GM23338 (cell line): ENCODE results near the gene TREML4. TPM values are rescaled to one million over a fixed set of nuclear protein-coding genes. Genes with fewer than 3 reads are reported as not detected.

Source experiments
- ATAC-seq: fragments of 200-7000 bp; cut with Tn5 transposase; 3 replicates; pipeline ENCODE4 v1.9.1; 2020
- DNase-seq: peaks from one replicate; pipeline ENCODE4 v3.0.0-alpha.2; 2015; ENCODE audit warnings: low spot score
- H2AFZ ChIP-seq: fragments of 200-600 bp; sonication (generic); 2 replicates; pipeline ENCODE4 v1.8.0; 2016; ENCODE audit warnings: antibody characterized with exemption, mild to moderate bottlenecking, moderate library complexity
- H3F3A ChIP-seq: fragments of 200-600 bp; sonication (generic); replicated peaks from 2 replicates; pipeline ENCODE4 v1.8.0; 2017; ENCODE audit warnings: antibody characterized with exemption, mixed run types, low read depth
- H3K27ac ChIP-seq: fragments of 200-600 bp; sonication (generic); 2 replicates; pipeline ENCODE4 v1.6.1; 2016; ENCODE audit warnings: low read depth
- H3K27me3 ChIP-seq: fragments of 200-600 bp; sonication (generic); 2 replicates; pipeline ENCODE4 v1.8.0; 2016; ENCODE audit warnings: mild to moderate bottlenecking, mixed run types, moderate library complexity; ENCODE audit not compliant: insufficient read depth
- H3K36me3 ChIP-seq: fragments of 200-600 bp; sonication (generic); 2 replicates; pipeline ENCODE4 v1.8.0; 2016; ENCODE audit warnings: mild to moderate bottlenecking; ENCODE audit not compliant: insufficient read depth
- H3K4me1 ChIP-seq: fragments of 200-600 bp; sonication (generic); 2 replicates; pipeline ENCODE4 v1.8.0; 2016; ENCODE audit warnings: mild to moderate bottlenecking, moderate library complexity; ENCODE audit not compliant: insufficient read depth
- H3K4me2 ChIP-seq: fragments of 200-600 bp; sonication (generic); 2 replicates; pipeline ENCODE4 v1.7.1; 2017; ENCODE audit warnings: mixed run types
- H3K4me3 ChIP-seq: fragments of 200-600 bp; sonication (generic); 2 replicates; pipeline ENCODE4 v1.6.1; 2016; ENCODE audit warnings: mixed run types
- H3K79me2 ChIP-seq: fragments of 200-600 bp; sonication (generic); replicated peaks from 2 replicates; pipeline ENCODE4 v1.8.0; 2017; ENCODE audit warnings: mild to moderate bottlenecking; ENCODE audit not compliant: insufficient read depth
- H3K9me2 ChIP-seq: fragments of 200-600 bp; sonication (generic); 2 replicates; pipeline ENCODE4 v1.8.0; 2017; ENCODE audit not compliant: insufficient read depth
- H4K20me1 ChIP-seq: fragments of 200-600 bp; sonication (generic); replicated peaks from 2 replicates; pipeline ENCODE4 v1.8.0; 2017; ENCODE audit warnings: mild to moderate bottlenecking; ENCODE audit not compliant: insufficient read depth
- H3K27ac Mint-ChIP-seq: 2 replicates; pipeline ENCODE4 v1.8.0; 2020; ENCODE audit warnings: inconsistent platforms, mild to moderate bottlenecking, moderate library complexity, mixed read lengths
- H3K27me3 Mint-ChIP-seq: 3 replicates; pipeline ENCODE4 v1.8.0; 2022; ENCODE audit warnings: low read depth, mild to moderate bottlenecking, moderate library complexity, mixed read lengths, inconsistent platforms; ENCODE audit not compliant: insufficient read depth, poor library complexity
- H3K36me3 Mint-ChIP-seq: 3 replicates; pipeline ENCODE4 v1.8.0; 2021; ENCODE audit warnings: low read depth, mild to moderate bottlenecking, inconsistent platforms, moderate library complexity, mixed read lengths
- H3K4me1 Mint-ChIP-seq: 3 replicates; pipeline ENCODE4 v1.8.0; 2020; ENCODE audit warnings: mild to moderate bottlenecking, inconsistent platforms, mixed read lengths
- H3K4me3 Mint-ChIP-seq: 3 replicates; pipeline ENCODE4 v1.8.0; 2021; ENCODE audit warnings: moderate library complexity, mild to moderate bottlenecking, inconsistent platforms, mixed read lengths
- H3K9me3 Mint-ChIP-seq: 3 replicates; pipeline ENCODE4 v1.8.0; 2020; ENCODE audit warnings: moderate library complexity, mild to moderate bottlenecking, inconsistent platforms, mixed read lengths
- CTCF ChIP-seq, 2 experiments: fragments of 200-600 bp in 1 of 2; sonication (generic) in 1 of 2; conservative IDR thresholded peaks; 2 replicates each; pipeline versions ENCODE4 v1.5.1 to v1.6.1; 2016 to 2017; ENCODE audit warnings: antibody characterized with exemption in 2 of 2, low read depth in 2 of 2, mild to moderate bottlenecking in 2 of 2, moderate library complexity in 1 of 2
- ETS1 ChIP-seq: IDR thresholded peaks from 2 replicates; pipeline ENCODE4 v1.6.1; 2016; ENCODE audit warnings: antibody characterized with exemption
- EZH2 ChIP-seq: fragments of 200-600 bp; sonication (generic); IDR thresholded peaks from one replicate; pipeline ENCODE4 v1.8.0; 2017; ENCODE audit warnings: antibody characterized with exemption, mild to moderate bottlenecking, low read depth; ENCODE audit not compliant: unreplicated experiment
- JUNB ChIP-seq: IDR thresholded peaks from one replicate; pipeline ENCODE4 v1.6.1; 2016; ENCODE audit warnings: antibody characterized with exemption; ENCODE audit not compliant: unreplicated experiment
- NANOG ChIP-seq: IDR thresholded peaks from 2 replicates; pipeline ENCODE4 v1.6.1; 2016; ENCODE audit warnings: antibody characterized with exemption, borderline replicate concordance
- REST ChIP-seq: IDR thresholded peaks from one replicate; pipeline ENCODE4 v1.6.1; 2018; ENCODE audit warnings: antibody characterized with exemption; ENCODE audit not compliant: unreplicated experiment
- STAT1 ChIP-seq: IDR thresholded peaks from one replicate; pipeline ENCODE4 v1.6.1; 2016; ENCODE audit warnings: antibody characterized with exemption; ENCODE audit not compliant: unreplicated experiment
- ZNF114 ChIP-seq: fragments of 250-450 bp; sonication (Bioruptor Pico); IDR thresholded peaks from 2 replicates; pipeline ENCODE4 v1.5.0; 2020; ENCODE audit warnings: mild to moderate bottlenecking, moderate library complexity
- ZNF331 ChIP-seq: fragments of 250-450 bp; sonication (Bioruptor Pico); IDR thresholded peaks from 2 replicates; pipeline ENCODE4 v1.5.0; 2020; ENCODE audit warnings: low read depth, mild to moderate bottlenecking, moderate library complexity
- polyA plus RNA-seq: library from polyadenylated mRNA; unstranded; fragments of >200 nt; fragmentation: Nextera tagmentation; extraction: Ambion mirVana; gene quantifications from 2 replicates; pipeline ENCODE4 v1.2.1, GENCODE V29; 2016
- total RNA-seq: library from RNA; depleted of rRNA; stranded (reverse); fragments of >200 nt; shearing (Covaris generic); gene quantifications from 2 replicates; pipeline ENCODE4 v1.2.3, GENCODE V29; 2014

Gene TREML4
- total and polyA plus RNA-seq, 2 experiments from 2014 or later: not detected

- H3K4me1 ChIP-seq: no peaks in the 10 kb centered on the region
- H3K36me3 ChIP-seq: no peaks in the 10 kb centered on the region
- TF ChIP-seq ETS1: no peak
- TF ChIP-seq EZH2: no peak
- no peak for TF ChIP-seq NANOG
- TF ChIP-seq CTCF (conservative IDR thresholded peaks at IDR 0.05; ENCODE audit: low read depth in 2 of 2): no peak
- H3K27me3 ChIP-seq: no peaks in the 10 kb centered on the region
- no peak overlapping the region for H3K4me3 ChIP-seq
- DNase-seq (no peak), ATAC-seq (no peak)
- Mint-ChIP-seq H3K27me3 (peaks cover 2% of the 10 kb centered on the region), H3K36me3 (peaks cover 22% of the 10 kb centered on the region), H3K4me3 (no peak overlapping the region), H3K27ac (no peak overlapping the region), H3K4me1 (peaks cover 9% of the 10 kb centered on the region), H3K9me3 (peaks cover 21% of the 10 kb centered on the region)
- no peaks in the 10 kb centered on the region for H3K79me2 ChIP-seq
- peaks cover 10% of the 10 kb centered on the region; the same call in 1 of the 2 replicates for H3K9me2 ChIP-seq
- H2AFZ ChIP-seq: no peak overlapping the region
- H3F3A ChIP-seq: no peaks in the 10 kb centered on the region
- no peak overlapping the region for H3K27ac ChIP-seq
- H4K20me1 ChIP-seq: no peaks in the 10 kb centered on the region
- H3K4me2 ChIP-seq: no peak overlapping the region
These were observed 42.1 kb upstream of the TREML4 start for GRCh38 chr6:41186031-41186562.

- peaks cover 6% of the 10 kb centered on the region for H3K27me3 Mint-ChIP-seq
- Histone ChIP-seq H4K20me1 (no peaks in the 10 kb centered on the region), H3K4me2 (no peak overlapping the region), H3K4me3 (no peak overlapping the region), H3K9me2 (peaks cover 10% of the 10 kb centered on the region; the same call in 1 of the 2 replicates), H3K4me1 (no peaks in the 10 kb centered on the region), H3K27me3 (no peaks in the 10 kb centered on the region), H3K36me3 (no peaks in the 10 kb centered on the region), H3F3A (no peaks in the 10 kb centered on the region), H2AFZ (no peak overlapping the region), H3K27ac (no peak overlapping the region), H3K79me2 (no peaks in the 10 kb centered on the region)
- peaks cover 23% of the 10 kb centered on the region for H3K9me3 Mint-ChIP-seq
- H3K36me3 Mint-ChIP-seq: peaks cover 22% of the 10 kb centered on the region
- ATAC-seq (no peak), DNase-seq (no peak)
- H3K27ac Mint-ChIP-seq: no peak overlapping the region
- H3K4me1 Mint-ChIP-seq: no peaks in the 10 kb centered on the region; the same call in 2 of the 3 replicates
- no peak overlapping the region for H3K4me3 Mint-ChIP-seq
- TF ChIP-seq ZNF114 (CRISPR knock-in tag) (no peak), REST (no peak), ZNF331 (CRISPR knock-in tag) (no peak), NANOG (no peak), ETS1 (no peak), STAT1 (no peak), JUNB (no peak)
These were observed 39.9 kb upstream of the TREML4 start for GRCh38 chr6:41187924-41188886.
